HG03575 (cell line): ENCODE results near the gene PREX1.

Experiments used
- ATAC-seq: cut with Tn5 transposase; IDR thresholded peaks from one replicate; pipeline ENCODE4 v1.9.1; 2021; ENCODE audit not compliant: unreplicated experiment, insufficient number of reproducible peaks, low FRiP score; ENCODE audit errors: extremely low read depth

The PREX1 gene

GRCh38 chr20:48645666-48646065 lies 182.1 kb downstream of the PREX1 start:
- no peak for ATAC-seq

GRCh38 chr20:48644286-48644828 lies 183.4 kb downstream of the PREX1 start:
- ATAC-seq, result no peak

- ATAC-seq, result no peak
Measured at GRCh38 chr20:48642105-48642880, 185.5 kb downstream of the PREX1 start.

GRCh38 chr20:48640871-48641270 lies 186.9 kb downstream of the PREX1 start:
- no peak for ATAC-seq

GRCh38 chr20:48639899-48640298 lies 187.9 kb downstream of the PREX1 start:
- no peak for ATAC-seq

GRCh38 chr20:48638546-48638945 lies 189.3 kb downstream of the PREX1 start:
- ATAC-seq, result no peak

GRCh38 chr20:48637461-48637860 lies 190.3 kb downstream of the PREX1 start:
- no peak for ATAC-seq

GRCh38 chr20:48636301-48636700 lies 191.5 kb downstream of the PREX1 start:
- no peak for ATAC-seq

GRCh38 chr20:48635791-48636267 lies 192.0 kb downstream of the PREX1 start:
- ATAC-seq, result no peak

- ATAC-seq, result no peak
Measured at GRCh38 chr20:48635361-48635760, 192.4 kb downstream of the PREX1 start.

GRCh38 chr20:48634641-48635040 lies 193.2 kb downstream of the PREX1 start:
- no peak for ATAC-seq

GRCh38 chr20:48633620-48634257 lies 194.1 kb downstream of the PREX1 start:
- no peak for ATAC-seq

GRCh38 chr20:48632825-48633619 lies 194.8 kb downstream of the PREX1 start:
- ATAC-seq, result no peak

GRCh38 chr20:48632017-48632824 lies 195.6 kb downstream of the PREX1 start:
- ATAC-seq, result no peak

- ATAC-seq, result no peak
Measured at GRCh38 chr20:48631114-48632016, 196.4 kb downstream of the PREX1 start.

GRCh38 chr20:48630342-48631075 lies 197.3 kb downstream of the PREX1 start:
- ATAC-seq, result no peak

- no peak for ATAC-seq
Measured at GRCh38 chr20:48629960-48630315, 197.9 kb downstream of the PREX1 start.
